ENCODE measurements around the gene ARFGAP1.

The ARFGAP1 gene

DNA sequence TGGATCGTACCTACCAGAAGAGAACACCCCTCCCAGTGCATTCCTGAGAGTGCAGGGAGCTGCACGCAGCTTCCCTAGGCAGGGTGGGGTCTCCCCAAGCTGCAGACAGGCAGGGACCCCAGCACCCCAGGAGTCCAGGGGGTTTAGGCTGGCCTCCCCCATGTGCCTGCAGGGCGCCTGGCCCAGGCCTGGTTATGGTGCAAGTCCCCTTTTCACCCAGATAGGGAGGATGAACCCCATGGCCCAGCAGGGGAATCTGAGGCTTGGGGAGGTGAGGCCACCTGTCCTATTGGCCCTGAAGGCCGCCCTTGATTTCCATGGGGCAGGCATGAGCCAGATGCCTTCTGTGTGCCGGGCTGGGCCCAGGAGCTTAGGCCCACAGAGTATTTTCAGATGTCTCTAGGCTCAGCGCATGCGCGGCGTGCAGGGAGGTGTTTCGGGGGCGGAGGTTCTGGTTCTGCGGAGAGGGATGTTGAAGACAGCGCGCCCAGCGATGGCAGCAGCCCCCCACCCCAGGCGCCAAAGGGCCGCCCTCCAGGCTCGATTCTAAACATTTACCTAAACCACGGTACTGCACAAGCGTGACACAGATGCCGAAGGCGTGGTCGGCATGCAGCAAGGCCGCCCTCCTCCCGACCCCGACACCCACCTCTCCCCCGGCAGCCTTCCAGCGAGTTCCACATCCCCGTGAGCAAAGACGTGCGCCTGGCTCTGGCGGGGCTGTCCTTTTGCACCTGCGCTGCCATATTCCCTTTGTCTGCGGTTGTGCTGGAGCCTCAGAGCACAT, 49.7 kb downstream of the ARFGAP1 start:
- Mint-ChIP-seq H3K4me1 (peaks cover 17% of the 10 kb centered on the region), H3K36me3 (ENCODE audit: low read depth) (no peaks in the 10 kb centered on the region), H3K27me3 (ENCODE audit: low read depth, poor library complexity) (peaks cover 30% of the 10 kb centered on the region), H3K4me3 (no peak overlapping the region), H3K9me3 (no peaks in the 10 kb centered on the region), H3K27ac (no peak overlapping the region)
- no peak for DNase-seq
- TF ChIP-seq, protein P1, sequence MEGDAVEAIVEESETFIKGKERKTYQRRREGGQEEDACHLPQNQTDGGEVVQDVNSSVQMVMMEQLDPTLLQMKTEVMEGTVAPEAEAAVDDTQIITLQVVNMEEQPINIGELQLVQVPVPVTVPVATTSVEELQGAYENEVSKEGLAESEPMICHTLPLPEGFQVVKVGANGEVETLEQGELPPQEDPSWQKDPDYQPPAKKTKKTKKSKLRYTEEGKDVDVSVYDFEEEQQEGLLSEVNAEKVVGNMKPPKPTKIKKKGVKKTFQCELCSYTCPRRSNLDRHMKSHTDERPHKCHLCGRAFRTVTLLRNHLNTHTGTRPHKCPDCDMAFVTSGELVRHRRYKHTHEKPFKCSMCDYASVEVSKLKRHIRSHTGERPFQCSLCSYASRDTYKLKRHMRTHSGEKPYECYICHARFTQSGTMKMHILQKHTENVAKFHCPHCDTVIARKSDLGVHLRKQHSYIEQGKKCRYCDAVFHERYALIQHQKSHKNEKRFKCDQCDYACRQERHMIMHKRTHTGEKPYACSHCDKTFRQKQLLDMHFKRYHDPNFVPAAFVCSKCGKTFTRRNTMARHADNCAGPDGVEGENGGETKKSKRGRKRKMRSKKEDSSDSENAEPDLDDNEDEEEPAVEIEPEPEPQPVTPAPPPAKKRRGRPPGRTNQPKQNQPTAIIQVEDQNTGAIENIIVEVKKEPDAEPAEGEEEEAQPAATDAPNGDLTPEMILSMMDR (IDR thresholded peaks at IDR 0.05) = no peak

DNA sequence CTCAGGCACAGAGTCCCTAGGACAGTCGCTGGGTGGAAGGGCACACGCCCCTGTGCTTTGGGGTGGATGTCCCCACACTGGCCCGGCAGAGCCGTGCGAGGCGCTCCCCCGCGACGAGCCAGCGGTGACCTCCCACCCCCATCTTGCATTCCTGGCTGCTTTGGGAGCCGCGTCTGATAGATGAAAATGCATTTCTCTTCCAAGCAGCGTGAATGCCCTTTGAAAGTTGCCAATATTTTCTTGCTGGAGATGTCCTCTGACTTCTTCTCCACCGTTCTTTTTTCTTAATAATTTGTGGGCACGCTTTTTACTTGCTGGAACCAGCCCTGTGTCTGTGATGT, 50.3 kb downstream of the ARFGAP1 start:
- H3K4me1 Mint-ChIP-seq = peaks cover 17% of the 10 kb centered on the region
- DNase-seq = no peak
- TF ChIP-seq, protein P1 (IDR thresholded peaks at IDR 0.05) = no peak
- no peaks in the 10 kb centered on the region for H3K36me3 Mint-ChIP-seq (ENCODE audit: low read depth)
- H3K27ac Mint-ChIP-seq = no peak overlapping the region
- no peak overlapping the region for H3K4me3 Mint-ChIP-seq
- no peaks in the 10 kb centered on the region for H3K9me3 Mint-ChIP-seq
- peaks cover 26% of the 10 kb centered on the region for H3K27me3 Mint-ChIP-seq (ENCODE audit: low read depth, poor library complexity)

DNA sequence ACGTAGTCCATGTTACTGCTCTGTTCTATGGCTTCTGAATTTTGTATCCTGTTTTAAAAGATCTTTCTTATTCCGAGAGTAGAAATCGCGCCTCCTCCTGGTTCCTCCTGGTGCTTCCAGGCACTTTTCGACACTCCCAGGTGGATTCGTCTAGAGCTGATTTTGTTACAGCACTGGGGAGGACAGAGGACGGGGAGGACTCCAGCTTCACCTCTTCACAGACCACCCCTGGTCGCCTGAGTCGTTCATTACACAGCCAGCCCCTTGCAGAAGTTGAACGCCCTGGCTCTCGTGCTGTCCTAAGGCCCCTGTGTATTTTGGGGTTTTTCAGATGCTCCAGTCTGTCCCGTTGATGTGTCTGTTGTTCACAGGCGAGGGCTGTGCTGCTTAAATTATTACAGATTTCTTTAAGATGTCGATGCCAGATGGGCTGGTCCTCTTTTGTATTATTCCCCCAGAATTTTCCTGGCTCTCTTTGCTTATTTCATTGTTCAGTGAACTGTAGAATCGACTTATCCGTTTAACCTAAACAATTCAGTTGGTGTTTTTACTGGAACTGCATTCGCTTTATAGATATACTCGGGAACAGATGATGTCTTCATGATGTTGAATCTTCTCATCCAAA, 50.9 kb downstream of the ARFGAP1 start:
- H3K27ac Mint-ChIP-seq = no peak overlapping the region
- H3K9me3 Mint-ChIP-seq = no peaks in the 10 kb centered on the region

DNA sequence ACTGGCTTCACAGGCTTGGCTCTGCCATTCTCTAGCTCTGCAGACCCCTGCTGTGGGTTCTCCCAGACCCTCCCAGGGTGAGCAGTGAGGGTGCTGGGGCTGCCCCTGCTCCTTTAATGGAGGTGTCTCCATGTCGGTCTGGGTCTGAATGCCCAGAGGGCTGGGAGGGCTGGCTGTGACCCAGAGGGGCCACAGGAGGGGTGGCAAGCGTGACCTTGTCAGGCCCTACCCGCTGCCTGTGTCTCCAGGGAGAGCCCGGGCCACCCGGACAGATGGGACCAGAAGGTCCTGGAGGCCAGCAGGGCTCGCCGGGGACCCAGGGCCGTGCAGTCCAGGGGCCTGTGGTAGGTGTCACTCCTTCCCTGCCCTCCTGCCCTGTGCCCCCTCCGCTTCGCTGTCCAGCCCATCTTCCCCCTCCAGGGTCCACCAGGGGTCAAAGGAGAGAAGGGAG, 52.4 kb downstream of the ARFGAP1 start:
- Mint-ChIP-seq H3K27ac (no peak overlapping the region), H3K9me3 (no peaks in the 10 kb centered on the region), H3K36me3 (ENCODE audit: low read depth) (no peaks in the 10 kb centered on the region), H3K4me1 (peaks cover 17% of the 10 kb centered on the region), H3K27me3 (ENCODE audit: low read depth, poor library complexity) (peaks cover 26% of the 10 kb centered on the region), H3K4me3 (no peak overlapping the region)
- no peak for DNase-seq
- TF ChIP-seq, protein P1 (IDR thresholded peaks at IDR 0.05) = no peak

More for the DNA sequence above, 50.9 kb downstream of the ARFGAP1 start:
- H3K4me3 Mint-ChIP-seq = no peak overlapping the region
- peaks cover 17% of the 10 kb centered on the region for H3K4me1 Mint-ChIP-seq
- DNase-seq = no peak
- H3K36me3 Mint-ChIP-seq (ENCODE audit: low read depth) = no peaks in the 10 kb centered on the region
- H3K27me3 Mint-ChIP-seq (ENCODE audit: low read depth, poor library complexity) = peaks cover 26% of the 10 kb centered on the region
- TF ChIP-seq, protein P1 (IDR thresholded peaks at IDR 0.05) = no peak

DNA sequence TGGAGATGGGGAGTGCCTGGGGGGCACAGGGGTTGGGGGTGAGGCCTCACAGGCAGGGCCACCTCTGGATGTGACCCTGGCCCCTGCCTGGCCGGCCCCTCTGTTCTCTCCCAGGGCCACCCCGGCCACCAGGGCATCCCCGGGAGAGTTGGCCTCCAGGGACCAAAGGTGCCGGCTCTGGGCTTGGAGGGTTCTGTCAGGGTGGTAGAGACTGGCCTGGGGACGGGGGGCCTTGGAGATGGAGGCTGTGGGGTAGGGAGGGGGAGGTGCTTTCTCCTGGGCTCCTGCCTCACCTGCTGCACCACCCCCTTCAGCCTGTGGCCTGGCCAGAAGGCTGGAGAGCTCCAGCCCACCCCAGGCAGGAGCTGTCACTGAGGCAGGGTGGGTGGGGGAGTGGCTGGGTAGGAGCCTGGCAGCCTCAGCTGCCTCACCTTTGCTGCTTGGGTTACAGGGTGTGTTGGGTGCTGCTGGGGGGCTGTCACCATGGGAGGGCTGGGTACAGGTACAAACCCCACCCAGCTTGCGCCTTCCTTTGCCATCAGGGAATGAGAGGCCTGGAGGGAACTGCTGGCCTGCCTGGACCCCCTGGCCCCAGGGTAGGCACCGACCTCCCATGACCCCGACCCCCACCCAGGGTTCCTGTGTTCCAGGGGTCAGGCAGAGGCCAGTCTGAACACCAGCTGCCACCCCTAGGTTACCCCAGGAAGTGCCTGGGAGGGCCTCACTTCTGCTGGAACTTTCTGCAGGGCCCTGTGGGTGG, 53.1 kb downstream of the ARFGAP1 start:
- H3K9me3 Mint-ChIP-seq = no peaks in the 10 kb centered on the region
- peaks cover 20% of the 10 kb centered on the region for H3K4me1 Mint-ChIP-seq
- no peak overlapping the region for H3K27ac Mint-ChIP-seq
- H3K27me3 Mint-ChIP-seq (ENCODE audit: low read depth, poor library complexity) = peaks cover 26% of the 10 kb centered on the region
- H3K36me3 Mint-ChIP-seq (ENCODE audit: low read depth) = no peaks in the 10 kb centered on the region
- TF ChIP-seq, protein P1 (IDR thresholded peaks at IDR 0.05) = no peak
- no peak for DNase-seq
- no peak overlapping the region for H3K4me3 Mint-ChIP-seq
